Right lobe of liver (tissue), 6 donors: ENCODE data around the gene IP6K2. TPM values are rescaled to one million over a fixed set of nuclear protein-coding genes. Genes with fewer than 3 reads are reported as not detected.
"Not testable (repeated sequence)": the region's sequence is repeated elsewhere in the genome, so short reads cannot be mapped to it uniquely, and the experiment has no call there.

Experiments
- ATAC-seq, 4 donors: fragments of 200-7000 bp; cut with Tn5 transposase; one replicate each; pipeline ENCODE4 v1.9.1; 2020; ENCODE audit warnings: mild to moderate bottlenecking in 4 of 4, moderate library complexity in 4 of 4
- DNase-seq, 3 donors: peaks; one replicate each; pipeline ENCODE4 v3.0.0-alpha.2; 2020
- H3K27ac ChIP-seq, 3 donors: fragments of 200-600 bp; one replicate each; pipeline ENCODE4 v1.8.0; 2022
- H3K27me3 ChIP-seq, 2 donors: fragments of 200-600 bp; one replicate each; pipeline ENCODE4 v1.8.0; 2022
- H3K36me3 ChIP-seq, 4 donors: fragments of 200-600 bp; sonication (generic) in 1 of 4; one replicate each; pipeline versions ENCODE4 v1.5.1 to v1.8.0; 2017 to 2022; ENCODE audit warnings: control low read depth in 1 of 4
- H3K4me1 ChIP-seq, 4 donors: fragments of 200-600 bp; sonication (generic) in 1 of 4; one replicate each; pipeline versions ENCODE4 v1.5.1 to v1.8.0; 2017 to 2022; ENCODE audit warnings: control low read depth in 1 of 4
- H3K4me3 ChIP-seq, 3 donors: fragments of 200-600 bp; one replicate each; pipeline ENCODE4 v1.8.0; 2022
- H3K9me3 ChIP-seq, 4 donors: fragments of 200-600 bp; sonication (generic) in 1 of 4; one replicate each; pipeline versions ENCODE4 v1.5.1 to v1.8.0; 2017 to 2022; ENCODE audit warnings: control low read depth in 1 of 4
- POLR2A ChIP-seq: fragments of 450-650 bp; IDR thresholded peaks from one replicate; pipeline ENCODE4 v1.6.1; 2017; ENCODE audit warnings: antibody characterized with exemption, mild to moderate bottlenecking
- WGBS: methylation state at CpG from one replicate; pipeline ENCODE4 v1.1.6; 2018; ENCODE audit warnings: low coverage, low lambda C conversion rate; ENCODE audit not compliant: insufficient coverage; ENCODE audit errors: missing lambda C conversion rate; 5-methylcytosine and 5-hydroxymethylcytosine counted together
- intact Hi-C, 2 donors: fragments of 100-400 bp; cut with DNase I; formaldehyde crosslinking; loops; one replicate each; pipeline versions ENCODE4 v1.11.2 to v1.14.1; 2022
- total RNA-seq, 6 experiments: library from RNA; depleted of rRNA in 2 of 6; stranded (reverse); fragments of >200 nt in 2 of 6; fragmentation: NEBNext Ultra II Directional in 3 of 6; extraction: Animal tissue kit (Norgen Biotek cat#: 25700) in 3 of 6; gene quantifications; one replicate each; pipeline versions ENCODE4 v1.1.0 to v1.2.4, GENCODE V29; 2016 to 2023
- TF ChIP-seq, protein P1 (sequence below), 4 donors: fragments of 200-600 bp in 3 of 4; fragments of 450-650 bp in 1 of 4; IDR thresholded peaks; one replicate each; pipeline versions ENCODE4 v1.5.1 to v1.8.0; 2016 to 2022; ENCODE audit warnings: antibody characterized with exemption in 4 of 4, mild to moderate bottlenecking in 2 of 4
- donor health status: DM: no; HTN: yes; CAD: no.
- donor health status: DM: no; HTN: no; CAD: no.
- donor health status: DM: no; HTN: no; CAD: no.
- donor health status: DM: no; HTN: yes; CAD: no.
- donor health status: DM: no; HTN: yes; CAD: no.

IP6K2 gene
- total RNA-seq, 6 experiments from 2014 or later, result 25.4 to 31.4 (median 27.4) TPM

DNA sequence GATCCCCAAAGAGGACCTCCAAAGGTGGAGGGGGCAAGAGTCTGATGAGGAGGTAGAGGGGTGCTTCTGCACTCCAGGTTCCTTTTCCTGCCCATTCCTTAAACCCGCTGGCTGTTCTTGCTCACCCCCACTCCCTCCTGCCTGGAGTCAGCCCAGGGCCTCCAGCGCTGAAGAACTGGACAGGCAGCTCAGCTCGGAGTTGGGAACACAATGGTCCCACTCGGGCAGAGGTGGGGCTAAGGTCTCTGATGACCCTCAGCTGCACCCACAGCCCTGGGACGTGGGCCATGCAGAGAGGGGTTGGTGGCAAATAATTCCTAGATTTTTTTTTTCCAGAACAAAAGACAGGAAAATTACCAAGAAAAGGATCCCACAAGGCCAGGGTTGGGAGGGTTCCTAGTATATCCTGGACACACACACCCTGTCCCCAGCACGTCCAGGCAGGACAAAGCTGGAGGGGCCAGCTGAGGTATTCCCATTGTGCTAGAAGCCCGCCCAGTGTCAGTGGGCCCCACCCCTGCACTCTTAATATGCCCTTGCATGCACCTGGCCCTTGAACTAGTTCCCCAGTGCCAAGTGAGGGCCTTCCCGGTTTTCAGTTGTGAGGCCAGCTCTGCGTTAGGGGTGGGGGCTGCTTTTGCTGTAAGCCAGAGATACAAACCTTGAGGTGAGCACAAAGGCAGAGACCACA, 22.1 kb upstream of the IP6K2 start:
- DNase-seq, result peak in 2 of 3 donors; percentile 24 to 51
- no peak for ATAC-seq
- peaks cover 0 to 37% (median 10%) of the 10 kb centered on the region in 4 donors for H3K4me1 ChIP-seq
- intact Hi-C loops, result no loop called here
- H3K27me3 ChIP-seq, result no peaks in the 10 kb centered on the region
- WGBS, result 77% methylated on average over 5 of the region's 9 CpGs
- TF ChIP-seq, protein P1, sequence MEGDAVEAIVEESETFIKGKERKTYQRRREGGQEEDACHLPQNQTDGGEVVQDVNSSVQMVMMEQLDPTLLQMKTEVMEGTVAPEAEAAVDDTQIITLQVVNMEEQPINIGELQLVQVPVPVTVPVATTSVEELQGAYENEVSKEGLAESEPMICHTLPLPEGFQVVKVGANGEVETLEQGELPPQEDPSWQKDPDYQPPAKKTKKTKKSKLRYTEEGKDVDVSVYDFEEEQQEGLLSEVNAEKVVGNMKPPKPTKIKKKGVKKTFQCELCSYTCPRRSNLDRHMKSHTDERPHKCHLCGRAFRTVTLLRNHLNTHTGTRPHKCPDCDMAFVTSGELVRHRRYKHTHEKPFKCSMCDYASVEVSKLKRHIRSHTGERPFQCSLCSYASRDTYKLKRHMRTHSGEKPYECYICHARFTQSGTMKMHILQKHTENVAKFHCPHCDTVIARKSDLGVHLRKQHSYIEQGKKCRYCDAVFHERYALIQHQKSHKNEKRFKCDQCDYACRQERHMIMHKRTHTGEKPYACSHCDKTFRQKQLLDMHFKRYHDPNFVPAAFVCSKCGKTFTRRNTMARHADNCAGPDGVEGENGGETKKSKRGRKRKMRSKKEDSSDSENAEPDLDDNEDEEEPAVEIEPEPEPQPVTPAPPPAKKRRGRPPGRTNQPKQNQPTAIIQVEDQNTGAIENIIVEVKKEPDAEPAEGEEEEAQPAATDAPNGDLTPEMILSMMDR (IDR thresholded peaks at IDR 0.05), result no peak
- no peak for TF ChIP-seq POLR2A
- H3K9me3 ChIP-seq, result no peaks in the 10 kb centered on the region
- H3K4me3 ChIP-seq, result no peak overlapping the region
- H3K27ac ChIP-seq, result peak overlapping the region; percentile 51 to 79 (median 75)
- no peaks in the 10 kb centered on the region for H3K36me3 ChIP-seq

DNA sequence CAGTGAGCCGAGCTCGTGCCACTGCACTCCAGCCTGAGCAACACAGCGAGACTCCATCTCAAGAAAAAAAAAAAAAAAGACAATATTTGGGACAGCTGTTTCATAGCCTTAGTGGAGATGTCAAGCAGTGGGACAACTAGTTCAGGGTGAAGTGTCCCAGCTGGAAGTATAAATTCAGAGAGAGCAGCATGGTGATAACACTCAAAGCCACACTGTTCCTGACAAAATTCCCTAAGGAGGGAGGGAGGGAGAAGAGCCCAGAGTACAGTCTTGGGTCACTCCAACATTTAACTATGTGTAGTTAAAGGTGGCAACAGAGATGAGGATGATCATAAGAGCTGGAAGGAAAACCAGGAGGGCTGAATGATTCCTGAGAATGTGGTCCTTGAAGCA, 21.1 kb upstream of the IP6K2 start:
- intact Hi-C loops, result no loop called here
- TF ChIP-seq POLR2A, result no peak
- TF ChIP-seq, protein P1 (IDR thresholded peaks at IDR 0.05), result no peak
- WGBS, result 100% methylated on average over 3 of the region's 3 CpGs
- no peak for DNase-seq
- H3K4me1 ChIP-seq, result peaks cover 0 to 37% (median 10%) of the 10 kb centered on the region in 4 donors
- no peaks in the 10 kb centered on the region for H3K9me3 ChIP-seq
- ATAC-seq, result no peak
- no peaks in the 10 kb centered on the region for H3K36me3 ChIP-seq
- no peaks in the 10 kb centered on the region for H3K27me3 ChIP-seq
- no peak overlapping the region for H3K4me3 ChIP-seq
- H3K27ac ChIP-seq, result no peak overlapping the region

DNA sequence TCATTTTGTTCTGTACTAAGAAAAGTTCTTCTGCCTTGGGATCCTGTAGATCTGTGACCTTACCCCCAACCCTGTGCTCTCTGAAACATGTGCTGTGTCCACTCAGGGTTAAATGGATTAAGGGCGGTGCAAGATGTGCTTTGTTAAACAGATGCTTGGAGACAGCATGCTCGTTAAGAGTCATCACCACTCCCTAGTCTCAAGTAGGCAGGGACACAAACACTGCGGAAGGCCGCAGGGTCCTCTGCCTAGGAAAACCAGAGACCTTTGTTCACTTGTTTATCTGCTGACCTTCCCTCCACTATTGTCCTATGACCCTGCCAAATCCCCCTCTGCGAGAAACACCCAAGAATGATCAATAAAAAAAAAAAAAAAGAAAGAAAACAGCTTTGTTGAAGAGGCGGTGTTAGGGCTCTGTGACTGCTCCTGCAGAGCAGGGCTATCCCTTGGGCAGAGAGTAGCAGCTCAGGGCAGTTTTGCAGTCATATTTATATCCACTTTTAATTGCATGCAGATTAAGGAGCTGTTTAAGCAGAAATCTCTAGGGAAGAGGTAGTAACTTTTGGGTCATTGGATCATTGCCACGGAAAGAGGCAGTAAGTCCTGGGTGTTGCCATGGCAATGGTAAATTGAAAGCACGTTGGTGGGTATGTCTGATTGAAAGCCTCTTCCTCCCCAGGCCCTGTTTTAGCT, 18.2 kb upstream of the IP6K2 start:
- not testable (repeated sequence) for H3K27ac ChIP-seq, H3K36me3 ChIP-seq

DNA sequence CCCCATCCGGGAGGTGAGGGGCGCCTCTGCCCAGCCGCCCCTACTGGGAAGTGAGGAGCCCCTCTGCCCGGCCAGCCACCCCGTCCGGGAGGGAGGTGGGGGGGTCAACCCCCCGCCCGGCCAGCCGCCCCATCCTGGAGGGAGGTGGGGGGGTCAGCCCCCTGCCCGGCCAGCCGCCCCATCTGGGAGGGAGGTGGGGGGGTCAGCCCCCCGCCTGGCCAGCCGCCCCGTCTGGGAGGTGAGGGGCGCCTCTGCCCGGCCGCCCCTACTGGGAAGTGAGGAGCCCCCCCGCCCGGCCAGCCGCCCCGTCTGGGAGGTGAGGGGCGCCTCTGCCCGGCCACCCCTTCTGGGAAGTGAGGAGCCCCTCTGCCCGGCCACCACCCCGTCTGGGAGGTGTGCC, 17.5 kb upstream of the IP6K2 start:
- intact Hi-C loops, H3K4me3 ChIP-seq, ATAC-seq, H3K36me3 ChIP-seq, H3K27me3 ChIP-seq, DNase-seq, H3K27ac ChIP-seq, H3K9me3 ChIP-seq: not testable (repeated sequence)
- WGBS, result 82% methylated on average over 4 of the region's 25 CpGs
- peaks cover 0 to 24% (median 5%) of the 10 kb centered on the region in 4 donors for H3K4me1 ChIP-seq

More for the DNA sequence above, 18.2 kb upstream of the IP6K2 start:
- H3K4me1 ChIP-seq, result peaks cover 0 to 28% (median 6%) of the 10 kb centered on the region in 4 donors
- ATAC-seq, intact Hi-C loops, H3K4me3 ChIP-seq, DNase-seq, H3K9me3 ChIP-seq, H3K27me3 ChIP-seq: not testable (repeated sequence)
- WGBS, result 13% methylated on average over 5 of the region's 8 CpGs

DNA sequence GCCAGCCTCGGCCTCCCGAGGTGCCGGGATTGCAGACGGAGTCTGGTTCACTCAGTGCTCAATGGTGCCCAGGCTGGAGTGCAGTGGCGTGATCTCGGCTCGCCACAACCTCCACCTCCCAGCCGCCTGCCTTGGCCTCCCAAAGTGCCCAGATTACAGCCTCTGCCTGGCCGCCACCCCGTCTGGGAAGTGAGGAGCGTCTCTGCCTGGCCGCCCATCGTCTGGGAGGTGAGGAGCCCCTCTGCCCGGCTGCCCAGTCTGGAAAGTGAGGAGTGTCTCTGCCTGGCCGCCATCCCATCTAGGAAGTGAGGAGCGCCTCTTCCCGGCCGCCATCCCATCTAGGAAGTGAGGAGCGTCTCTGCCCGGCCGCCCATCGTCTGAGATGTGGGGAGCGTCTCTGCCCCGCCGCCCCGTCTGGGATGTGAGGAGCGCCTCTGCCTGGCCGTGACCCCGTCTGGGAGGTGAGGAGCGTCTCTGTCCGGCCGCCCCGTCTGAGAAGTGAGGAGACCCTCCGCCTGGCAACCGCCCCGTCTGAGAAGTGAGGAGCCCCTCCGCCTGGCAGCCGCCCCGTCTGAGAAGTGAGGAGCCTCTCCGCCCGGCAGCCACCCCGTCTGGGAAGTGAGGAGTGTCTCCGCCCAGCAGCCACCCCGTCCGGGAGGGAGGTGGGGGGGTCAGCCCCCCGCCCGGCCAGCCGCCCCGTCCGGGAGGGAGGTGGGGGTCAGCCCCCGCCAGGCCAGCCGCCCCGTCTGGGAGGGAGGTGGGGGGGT, 16.9 kb upstream of the IP6K2 start:
- intact Hi-C loops, result not testable (repeated sequence)
- 100% methylated on average over 1 of the region's 53 CpGs for WGBS

More for the DNA sequence above, 16.9 kb upstream of the IP6K2 start:
- not testable (repeated sequence) for ATAC-seq, H3K4me3 ChIP-seq, DNase-seq, H3K9me3 ChIP-seq, H3K27ac ChIP-seq, H3K27me3 ChIP-seq, H3K36me3 ChIP-seq
- H3K4me1 ChIP-seq, result peaks cover 0 to 18% (median 2%) of the 10 kb centered on the region in 4 donors
